Measurements from ENCODE around the gene ARHGEF28. TPM values are rescaled to one million over a fixed set of nuclear protein-coding genes. Genes with fewer than 3 reads are reported as not detected.

Gene ARHGEF28
- total and polyA plus RNA-seq, 9 of the 15 experiments (the other 6 are each of a cell fraction or from before 2014, with no cell fraction given), result 0.27 TPM; not detected in 8

- Histone ChIP-seq H3K4me3 (no peak overlapping the region), H3K79me2 (ENCODE audit: control insufficient read depth, insufficient read depth, low read length) (no peaks in the 10 kb centered on the region), H4K20me1 (replicated peaks; ENCODE audit: control insufficient read depth, insufficient read depth, low read length) (no peaks in the 10 kb centered on the region), H3K36me3 (ENCODE audit: control insufficient read depth, insufficient read depth, low read length) (no peaks in the 10 kb centered on the region), H3K9ac (ENCODE audit: insufficient read depth in 1 of 2, low read depth in 2 of 2, low read length in 2 of 2) (no peak overlapping the region), H3K27ac (ENCODE audit: extremely low read depth, low read depth, low read length) (no peak overlapping the region), H3K27me3 (ENCODE audit: control insufficient read depth in 2 of 2, insufficient read depth in 2 of 2, low read length in 2 of 2) (no peaks in the 10 kb centered on the region; a peak in 1 of 5 replicates), H3K9me3 (replicated peaks; ENCODE audit: control insufficient read depth, insufficient read depth, low read depth, low read length) (no peaks in the 10 kb centered on the region), H3K4me1 (replicated peaks in 1 of 2; ENCODE audit: control insufficient read depth in 2 of 2, insufficient read depth in 2 of 2, low read length in 2 of 2) (no peaks in the 10 kb centered on the region), H3K4me2 (ENCODE audit: insufficient read depth, low read length) (no peak overlapping the region), H2AFZ (ENCODE audit: low read depth, low read length) (no peak overlapping the region), H3K9me1 (ENCODE audit: control insufficient read depth, insufficient read depth, low read length) (no peaks in the 10 kb centered on the region)
- CTCF ChIA-PET (ENCODE audit: low intra/inter-chr PET ratio), result no interaction called here
- BruUV-seq (replicated peaks), result no TSS peak
- ATAC-seq, result no peak
- no peak for FAIRE-seq
- POLR2A ChIA-PET, result no interaction called here
- intact Hi-C loops (cut with micrococcal nuclease) (no loop called here), in situ Hi-C loops (cut with MboI) (no loop called here)
- DNase-seq (ENCODE audit: extremely low read depth in 1 of 4, low spot score in 3 of 4), result no peak
- WGBS (ENCODE audit: insufficient coverage, low coverage, missing lambda C conversion rate), result 6% methylated on average over 3 of the region's 3 CpGs
- TF ChIP-seq YY1 (IDR thresholded peaks at IDR 0.05; ENCODE audit: borderline replicate concordance in 1 of 3, control insufficient read depth in 1 of 3, extremely low read depth in 1 of 3, insufficient read depth in 3 of 3, insufficient read length in 1 of 3, insufficient replicate concordance in 2 of 3, low read depth in 1 of 3, low read length in 2 of 3), result no peak
- no peak for TF ChIP-seq E2F6 (IDR thresholded peaks at IDR 0.05; ENCODE audit: borderline replicate concordance in 1 of 2, extremely low read depth in 1 of 2, insufficient read depth in 1 of 2, insufficient read length in 1 of 2, low read depth in 1 of 2, low read length in 1 of 2, poor library complexity in 1 of 2, severe bottlenecking in 1 of 2)
- TF ChIP-seq HOXB6 (CRISPR knock-in tag; IDR thresholded peaks at IDR 0.05; ENCODE audit: borderline replicate concordance), result no peak
- TF ChIP-seq MTA2 (IDR thresholded peaks at IDR 0.05; ENCODE audit: low read depth), result no peak
- no peak for TF ChIP-seq HCFC1 (IDR thresholded peaks at IDR 0.05; ENCODE audit: low read depth, low read length)
- TF ChIP-seq NFYB (IDR thresholded peaks at IDR 0.05; ENCODE audit: extremely low read depth, insufficient read length), result no peak
- no peak for TF ChIP-seq HDAC3 (IDR thresholded peaks at IDR 0.05; ENCODE audit: borderline replicate concordance, partially characterized antibody)
Measured at GRCh38 chr5:73661753-73662152, 35.8 kb downstream of the ARHGEF28 start.
